HG02759 (cell line): Measurements from ENCODE around the gene IGFL1.
"Not testable (repeated sequence)": the region's sequence is repeated elsewhere in the genome, so short reads cannot be mapped to it uniquely, and the experiment has no call there.

Source experiments
- ATAC-seq: cut with Tn5 transposase; IDR thresholded peaks from one replicate; pipeline ENCODE4 v1.9.1; 2021; ENCODE audit warnings: mild to moderate bottlenecking, moderate library complexity; ENCODE audit not compliant: unreplicated experiment

IGFL1 gene

GRCh38 chr19:46229442-46229841 lies at the start of gene IGFL1:
IGFL1 (plus strand) TSS chr19:46229742; CDS start chr19:46229775, 33 bp downstream.
- ATAC-seq = no peak

GRCh38 chr19:46180701-46181387 lies 48.7 kb upstream of the IGFL1 start:
- no peak for ATAC-seq

GRCh38 chr19:46181388-46181779 lies 48.2 kb upstream of the IGFL1 start:
- no peak for ATAC-seq

GRCh38 chr19:46182476-46182875 lies 47.1 kb upstream of the IGFL1 start:
- no peak for ATAC-seq

GRCh38 chr19:46184775-46185710 lies 44.5 kb upstream of the IGFL1 start:
- not testable (repeated sequence) for ATAC-seq

GRCh38 chr19:46186101-46186716 lies 43.3 kb upstream of the IGFL1 start:
- ATAC-seq = no peak

- ATAC-seq = no peak
Observed at GRCh38 chr19:46186717-46187101, 42.8 kb upstream of the IGFL1 start.

GRCh38 chr19:46189971-46190888 lies 39.3 kb upstream of the IGFL1 start:
- no peak for ATAC-seq

- no peak for ATAC-seq
Observed at GRCh38 chr19:46191356-46191755, 38.2 kb upstream of the IGFL1 start.

- no peak for ATAC-seq
Observed at GRCh38 chr19:46191972-46192371, 37.6 kb upstream of the IGFL1 start.

- not testable (repeated sequence) for ATAC-seq
Observed at GRCh38 chr19:46192626-46192991, 36.9 kb upstream of the IGFL1 start.

- no peak for ATAC-seq
Observed at GRCh38 chr19:46192992-46193650, 36.4 kb upstream of the IGFL1 start.

GRCh38 chr19:46193678-46194077 lies 35.9 kb upstream of the IGFL1 start:
- ATAC-seq = no peak

GRCh38 chr19:46195104-46195503 lies 34.4 kb upstream of the IGFL1 start:
- ATAC-seq = no peak

- not testable (repeated sequence) for ATAC-seq
Observed at GRCh38 chr19:46195919-46196318, 33.6 kb upstream of the IGFL1 start.

- no peak for ATAC-seq
Observed at GRCh38 chr19:46196410-46197124, 33.0 kb upstream of the IGFL1 start.

GRCh38 chr19:46197314-46198070 lies 32.0 kb upstream of the IGFL1 start:
- ATAC-seq = no peak

- ATAC-seq = no peak
Observed at GRCh38 chr19:46198756-46199155, 30.8 kb upstream of the IGFL1 start.
